Ascending aorta (tissue), 2 donors: ENCODE results near the gene ZSCAN12. TPM values are rescaled to one million over a fixed set of nuclear protein-coding genes. Genes with fewer than 3 reads are reported as not detected.
"Not testable (repeated sequence)": the region's sequence is repeated elsewhere in the genome, so short reads cannot be mapped to it uniquely, and the experiment has no call there.

Experiments used
- DNase-seq, 2 donors: peaks; one replicate each; pipeline ENCODE4 v3.0.0-alpha.2; 2019; ENCODE audit warnings: low spot score in 2 of 2
- H3K27ac ChIP-seq, 2 donors: fragments of 200-600 bp; sonication (generic); one replicate each; pipeline ENCODE4 v1.5.1; 2016 to 2017; ENCODE audit warnings: mild to moderate bottlenecking in 1 of 2
- H3K27me3 ChIP-seq: fragments of 200-600 bp; sonication (generic); one replicate; pipeline ENCODE4 v1.5.1; 2017
- H3K36me3 ChIP-seq, 2 donors: fragments of 200-600 bp; sonication (generic); one replicate each; pipeline ENCODE4 v1.5.1; 2016
- H3K4me1 ChIP-seq, 2 donors: fragments of 200-600 bp; sonication (generic); one replicate each; pipeline ENCODE4 v1.5.1; 2016 to 2017; ENCODE audit warnings: mild to moderate bottlenecking in 1 of 2
- H3K4me3 ChIP-seq, 2 donors: fragments of 200-600 bp; sonication (generic); one replicate each; pipeline ENCODE4 v1.5.1; 2016 to 2017; ENCODE audit warnings: mild to moderate bottlenecking in 1 of 2
- H3K9me3 ChIP-seq, 2 donors: fragments of 200-600 bp; sonication (generic); one replicate each; pipeline ENCODE4 v1.5.1; 2016
- intact Hi-C: fragments of 100-400 bp; cut with DNase I; formaldehyde crosslinking; loops from one replicate; pipeline ENCODE4 v1.15.1; 2023
- total RNA-seq: library from RNA; depleted of rRNA; stranded (reverse); fragments of >200 nt; gene quantifications from one replicate; pipeline ENCODE4 v1.1.0, GENCODE V29; 2016
- TF ChIP-seq, protein P1 (sequence below), 3 experiments: fragments of 200-600 bp in 2 of 3; fragments of 450-650 bp in 1 of 3; sonication (generic) in 2 of 3; IDR thresholded peaks; one replicate each; pipeline ENCODE4 v1.5.1; 2016 to 2019; ENCODE audit warnings: antibody characterized with exemption in 3 of 3, mild to moderate bottlenecking in 1 of 3, moderate library complexity in 1 of 3

ZSCAN12 gene
- total RNA-seq, 1 donor from 2014 or later, result 5.3 TPM

GRCh38 chr6:28407401-28407800 is 7.9 kb upstream of the ZSCAN12 start:
- Histone ChIP-seq H3K27me3 (no peaks in the 10 kb centered on the region), H3K27ac (no peak overlapping the region), H3K36me3 (no peaks in the 10 kb centered on the region), H3K4me1 (no peaks in the 10 kb centered on the region), H3K4me3 (no peak overlapping the region), H3K9me3 (no peaks in the 10 kb centered on the region)
- DNase-seq, result no peak
- intact Hi-C loops, result no loop called here
- TF ChIP-seq, protein P1, sequence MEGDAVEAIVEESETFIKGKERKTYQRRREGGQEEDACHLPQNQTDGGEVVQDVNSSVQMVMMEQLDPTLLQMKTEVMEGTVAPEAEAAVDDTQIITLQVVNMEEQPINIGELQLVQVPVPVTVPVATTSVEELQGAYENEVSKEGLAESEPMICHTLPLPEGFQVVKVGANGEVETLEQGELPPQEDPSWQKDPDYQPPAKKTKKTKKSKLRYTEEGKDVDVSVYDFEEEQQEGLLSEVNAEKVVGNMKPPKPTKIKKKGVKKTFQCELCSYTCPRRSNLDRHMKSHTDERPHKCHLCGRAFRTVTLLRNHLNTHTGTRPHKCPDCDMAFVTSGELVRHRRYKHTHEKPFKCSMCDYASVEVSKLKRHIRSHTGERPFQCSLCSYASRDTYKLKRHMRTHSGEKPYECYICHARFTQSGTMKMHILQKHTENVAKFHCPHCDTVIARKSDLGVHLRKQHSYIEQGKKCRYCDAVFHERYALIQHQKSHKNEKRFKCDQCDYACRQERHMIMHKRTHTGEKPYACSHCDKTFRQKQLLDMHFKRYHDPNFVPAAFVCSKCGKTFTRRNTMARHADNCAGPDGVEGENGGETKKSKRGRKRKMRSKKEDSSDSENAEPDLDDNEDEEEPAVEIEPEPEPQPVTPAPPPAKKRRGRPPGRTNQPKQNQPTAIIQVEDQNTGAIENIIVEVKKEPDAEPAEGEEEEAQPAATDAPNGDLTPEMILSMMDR (IDR thresholded peaks at IDR 0.05), result no peak

GRCh38 chr6:28403923-28404322 is 4.4 kb upstream of the ZSCAN12 start:
- H3K9me3 ChIP-seq, H3K27me3 ChIP-seq, H3K4me3 ChIP-seq, H3K36me3 ChIP-seq, intact Hi-C loops, H3K4me1 ChIP-seq, DNase-seq, H3K27ac ChIP-seq: not testable (repeated sequence)

DNA sequence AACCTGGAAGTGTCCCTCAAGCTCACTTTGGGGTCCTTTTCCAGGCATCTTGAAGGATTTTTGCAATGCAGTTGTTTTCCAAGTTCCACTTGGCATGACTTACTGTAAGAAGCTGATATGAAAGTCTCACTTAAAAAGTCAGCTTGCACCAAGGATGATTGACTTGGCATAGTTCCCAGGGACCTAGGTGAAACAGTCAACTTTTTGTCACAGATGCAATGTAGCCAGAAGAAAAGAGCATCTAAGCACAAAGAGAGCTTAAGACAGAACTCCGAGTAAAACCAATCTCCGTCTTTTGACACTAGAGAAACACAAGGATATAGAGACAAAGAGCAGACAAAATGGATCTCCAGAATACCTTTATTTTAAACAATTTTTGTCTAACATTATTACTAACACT is 2.6 kb upstream of the ZSCAN12 start:
- Histone ChIP-seq H3K27ac (no peak overlapping the region), H3K36me3 (peaks cover 0 to 2% of the 10 kb centered on the region in 2 donors), H3K4me3 (no peak overlapping the region), H3K9me3 (no peaks in the 10 kb centered on the region), H3K27me3 (no peaks in the 10 kb centered on the region), H3K4me1 (peaks cover 0 to 7% of the 10 kb centered on the region in 2 donors)
- TF ChIP-seq, protein P1 (IDR thresholded peaks at IDR 0.05), result no peak
- intact Hi-C loops, result no loop called here
- DNase-seq, result no peak

- TF ChIP-seq, protein P1 (IDR thresholded peaks at IDR 0.05), result no peak
- no peak for DNase-seq
- H3K27me3 ChIP-seq, result no peaks in the 10 kb centered on the region
- H3K4me1 ChIP-seq, result peaks cover 0 to 13% of the 10 kb centered on the region in 2 donors
- intact Hi-C loops, result loop anchor here (2.0 kb wide), 1 partner anchor 42 kb away; the partner anchor contains the start of gene ZSCAN23
- H3K9me3 ChIP-seq, result no peaks in the 10 kb centered on the region
- no peak overlapping the region for H3K27ac ChIP-seq
- H3K4me3 ChIP-seq, result no peak overlapping the region
- H3K36me3 ChIP-seq, result peaks cover 2 to 6% of the 10 kb centered on the region in 2 donors
Measured at GRCh38 chr6:28401172-28401571, 1.6 kb upstream of the ZSCAN12 start.

DNA sequence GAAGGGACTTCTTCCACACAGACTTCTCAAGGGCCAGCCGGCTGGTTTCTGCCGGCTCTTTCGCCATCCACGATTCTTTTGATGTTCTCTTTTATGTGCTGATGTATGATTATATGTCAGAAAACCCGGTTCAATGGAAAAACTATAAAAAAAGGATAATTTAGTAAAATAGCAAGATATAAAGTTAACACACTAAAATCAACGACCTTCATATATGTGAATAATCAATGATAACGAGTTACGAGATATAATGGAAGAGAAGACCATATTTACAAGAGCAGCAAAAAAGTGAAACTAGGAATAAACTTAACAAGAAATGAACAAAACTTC is 540 bp upstream of the ZSCAN12 start:
- peak in 1 of 2 donors; percentile 65 for DNase-seq
- Histone ChIP-seq H3K27ac (peak overlapping the region in 1 of 2 donors; percentile 59), H3K4me1 (peaks cover 0 to 13% of the 10 kb centered on the region in 2 donors), H3K36me3 (peaks cover 2 to 12% of the 10 kb centered on the region in 2 donors), H3K4me3 (peak overlapping the region; percentile 76 to 84), H3K27me3 (no peaks in the 10 kb centered on the region), H3K9me3 (no peaks in the 10 kb centered on the region)
- intact Hi-C loops, result loop anchor here (2.0 kb wide), 1 partner anchor 43 kb away; the partner anchor contains the start of gene ZSCAN23
- TF ChIP-seq, protein P1 (IDR thresholded peaks at IDR 0.05), result no peak

- Histone ChIP-seq H3K27me3 (no peaks in the 10 kb centered on the region), H3K4me1 (peaks cover 0 to 13% of the 10 kb centered on the region in 2 donors), H3K4me3 (no peak overlapping the region), H3K27ac (no peak overlapping the region), H3K9me3 (peaks cover 0 to 5% of the 10 kb centered on the region in 2 donors), H3K36me3 (peaks cover 20 to 42% of the 10 kb centered on the region in 2 donors)
- intact Hi-C loops, result no loop called here
- DNase-seq, result no peak
- TF ChIP-seq, protein P1 (IDR thresholded peaks at IDR 0.05), result no peak
Measured at GRCh38 chr6:28395918-28396317, 3.6 kb downstream of the ZSCAN12 start.
